Measurements from ENCODE around the gene SEMA3C. TPM values are rescaled to one million over a fixed set of nuclear protein-coding genes. Genes with fewer than 3 reads are reported as not detected.

Gene SEMA3C
- total RNA-seq, 2 donors from 2014 or later: not detected

DNA sequence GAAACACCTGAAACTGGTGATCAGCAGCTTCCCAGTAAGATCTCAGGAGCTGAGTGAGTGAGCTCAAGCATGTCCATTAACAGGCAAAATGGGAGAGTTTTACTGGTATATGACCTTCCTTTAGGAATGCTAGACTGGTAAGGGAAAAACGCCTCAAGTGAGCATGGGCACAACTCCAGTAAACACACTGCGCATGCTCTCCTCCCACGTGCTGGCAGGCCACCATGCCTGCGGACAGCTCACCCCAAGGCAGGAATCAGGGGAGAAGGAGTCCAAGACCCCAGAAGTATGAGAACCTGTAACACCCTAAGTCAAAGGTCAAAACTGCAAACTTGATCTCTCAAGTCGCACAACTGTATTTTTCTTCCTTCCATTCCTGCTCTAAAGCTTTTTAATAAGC lies 152.1 kb downstream of the SEMA3C start:
- no peak for ATAC-seq (replicated peaks)
- Mint-ChIP-seq H3K9me3 (peaks cover 3% of the 10 kb centered on the region), H3K4me1 (no peaks in the 10 kb centered on the region), H3K27ac (no peak overlapping the region), H3K36me3 (ENCODE audit: low read depth) (no peaks in the 10 kb centered on the region), H3K27me3 (no peaks in the 10 kb centered on the region), H3K4me3 (no peak overlapping the region)

DNA sequence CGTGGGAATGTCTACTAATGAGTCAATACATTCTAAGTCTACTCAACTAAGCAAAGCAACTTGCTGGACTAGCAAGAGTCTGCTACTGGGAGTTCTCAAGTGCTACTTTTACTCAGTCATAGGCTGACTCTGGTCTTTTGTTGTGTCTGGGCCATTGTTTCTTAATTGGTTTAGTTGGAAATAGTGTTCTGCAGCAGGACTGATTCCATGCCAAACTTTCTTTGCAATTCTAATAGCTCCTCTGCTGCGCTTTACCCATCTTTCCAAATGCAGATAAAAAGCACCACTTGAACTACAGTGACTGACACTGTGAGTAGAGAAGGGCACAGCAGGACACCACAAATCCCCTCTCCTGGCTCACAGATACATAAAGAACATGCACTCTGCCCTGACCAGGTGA lies 154.7 kb downstream of the SEMA3C start:
- H3K4me1 Mint-ChIP-seq: no peaks in the 10 kb centered on the region
- no peaks in the 10 kb centered on the region for H3K27me3 Mint-ChIP-seq
- H3K27ac Mint-ChIP-seq: no peak overlapping the region
- no peak overlapping the region for H3K4me3 Mint-ChIP-seq
- H3K36me3 Mint-ChIP-seq (ENCODE audit: low read depth): no peaks in the 10 kb centered on the region
- H3K9me3 Mint-ChIP-seq: peaks cover 8% of the 10 kb centered on the region
- ATAC-seq (replicated peaks): no peak

DNA sequence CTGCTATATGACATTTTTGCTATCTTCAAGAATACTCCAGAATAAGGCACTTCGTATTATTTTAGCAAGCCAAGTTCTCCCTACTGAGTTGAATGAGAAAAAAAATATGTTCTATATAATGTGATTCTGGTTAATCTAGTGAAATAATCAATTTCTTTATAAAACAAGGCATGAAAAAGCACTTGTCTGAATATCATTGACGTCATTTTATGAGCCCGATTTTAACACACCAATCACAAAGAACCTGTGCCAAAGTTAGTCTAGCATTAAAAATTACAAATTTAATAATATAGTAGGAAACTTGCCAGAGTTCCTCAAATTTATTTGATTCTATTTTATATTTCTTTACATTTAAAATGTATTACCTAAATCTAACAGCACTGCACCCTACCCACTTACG lies 155.1 kb downstream of the SEMA3C start:
- Mint-ChIP-seq H3K27me3 (no peaks in the 10 kb centered on the region), H3K9me3 (peaks cover 8% of the 10 kb centered on the region), H3K36me3 (ENCODE audit: low read depth) (no peaks in the 10 kb centered on the region), H3K4me3 (no peak overlapping the region), H3K4me1 (no peaks in the 10 kb centered on the region), H3K27ac (no peak overlapping the region)
- ATAC-seq (replicated peaks): no peak

DNA sequence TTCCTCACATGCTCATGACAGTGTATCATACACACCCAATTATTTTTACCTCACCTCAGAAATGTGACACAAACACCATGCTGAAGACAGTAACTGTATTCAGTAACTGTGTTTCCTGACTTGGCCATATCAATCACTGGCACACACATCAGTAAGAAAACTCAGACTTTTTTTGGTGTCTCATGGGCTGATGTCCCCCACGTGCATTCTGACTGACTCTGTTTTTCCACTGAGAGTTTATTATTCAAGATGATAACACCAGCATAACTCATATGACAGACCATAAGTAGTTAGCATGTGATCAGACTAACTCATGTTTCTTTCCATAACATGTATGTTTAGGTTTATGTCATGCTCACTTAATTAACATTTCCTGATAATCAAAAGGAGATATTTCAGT lies 155.6 kb downstream of the SEMA3C start:
- H3K36me3 Mint-ChIP-seq (ENCODE audit: low read depth): no peaks in the 10 kb centered on the region
- no peak for ATAC-seq (replicated peaks)

DNA sequence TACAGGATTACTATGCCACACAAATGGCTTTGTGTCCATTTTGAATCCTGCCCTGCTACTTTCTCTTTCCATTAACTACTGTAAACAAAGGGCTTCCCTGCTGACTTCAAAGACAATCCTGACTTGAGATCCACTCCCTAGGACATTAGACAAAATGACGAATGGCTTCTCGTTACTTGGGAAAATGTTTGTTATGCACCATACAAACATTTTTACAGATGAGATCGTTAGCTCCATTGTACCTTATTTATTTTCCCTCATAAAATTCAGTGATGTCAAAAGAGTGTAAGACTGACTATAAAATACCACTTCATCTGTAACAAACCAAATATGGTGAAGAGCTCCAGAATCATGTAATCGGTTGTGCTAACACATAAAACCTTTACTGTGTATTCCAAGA lies 158.6 kb downstream of the SEMA3C start:
- H3K9me3 Mint-ChIP-seq: peaks cover 21% of the 10 kb centered on the region
- H3K4me1 Mint-ChIP-seq: no peaks in the 10 kb centered on the region
- H3K4me3 Mint-ChIP-seq: no peak overlapping the region
- no peaks in the 10 kb centered on the region for H3K27me3 Mint-ChIP-seq
- no peak overlapping the region for H3K27ac Mint-ChIP-seq
- no peak for ATAC-seq (replicated peaks)
- no peaks in the 10 kb centered on the region for H3K36me3 Mint-ChIP-seq (ENCODE audit: low read depth)

More for the DNA sequence above, 155.6 kb downstream of the SEMA3C start:
- H3K27me3 Mint-ChIP-seq: no peaks in the 10 kb centered on the region
- peaks cover 8% of the 10 kb centered on the region for H3K9me3 Mint-ChIP-seq
- H3K4me3 Mint-ChIP-seq: no peak overlapping the region
- no peaks in the 10 kb centered on the region for H3K4me1 Mint-ChIP-seq
- H3K27ac Mint-ChIP-seq: no peak overlapping the region

DNA sequence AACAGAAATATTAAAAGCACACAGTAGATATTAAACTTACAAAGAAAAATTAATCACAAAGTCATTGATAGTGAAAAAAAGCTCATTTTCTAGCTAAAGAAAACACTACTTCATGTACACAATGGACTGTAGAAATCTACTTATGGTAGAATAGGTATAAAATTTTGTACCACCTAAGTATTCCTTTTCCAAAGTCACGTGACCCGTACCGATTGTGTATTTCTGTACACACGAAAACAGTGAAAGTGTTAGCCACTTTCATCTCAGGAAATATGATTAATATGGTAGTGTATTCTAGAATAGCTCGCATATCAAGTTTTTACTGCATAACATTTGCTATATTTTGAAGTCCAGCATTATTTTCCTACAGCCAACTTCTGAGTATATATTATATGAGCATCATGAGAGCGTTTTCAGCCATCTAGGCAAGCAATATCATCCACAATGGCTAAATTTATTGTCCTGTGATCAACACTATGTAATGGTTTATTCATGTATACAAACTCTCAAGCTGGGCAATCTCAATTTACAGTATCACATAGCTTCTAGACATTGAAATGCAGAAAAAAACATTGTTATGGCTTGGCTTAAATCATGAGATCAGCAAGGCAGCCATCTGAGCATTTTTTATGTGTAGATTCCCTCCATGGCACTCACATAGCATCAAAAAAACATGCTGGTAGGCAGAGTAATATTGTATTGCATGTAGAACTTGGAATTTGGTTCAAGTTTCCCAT lies 165.7 kb downstream of the SEMA3C start:
- no peak overlapping the region for H3K4me3 Mint-ChIP-seq
- H3K27ac Mint-ChIP-seq: no peak overlapping the region
- no peak for ATAC-seq (replicated peaks)

DNA sequence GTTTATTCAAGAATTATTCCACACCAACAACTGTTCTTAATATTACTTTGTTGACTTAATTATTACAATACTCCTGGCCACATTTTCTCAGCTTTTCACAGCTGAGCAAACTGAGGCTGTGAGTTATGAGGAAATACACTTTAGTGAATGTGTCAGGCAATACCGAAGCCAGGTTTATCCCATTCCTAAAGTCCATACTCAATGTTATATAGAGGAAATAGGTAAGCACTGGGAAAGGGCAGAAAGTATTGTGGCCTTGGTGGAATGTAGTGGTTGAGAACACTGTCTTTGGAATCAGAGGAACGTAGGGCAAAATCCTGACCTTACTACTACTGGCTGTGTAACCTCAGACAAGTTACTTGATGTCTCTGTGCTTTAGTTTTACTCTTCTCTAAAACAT lies 169.6 kb downstream of the SEMA3C start:
- no peak overlapping the region for H3K4me3 Mint-ChIP-seq
- no peaks in the 10 kb centered on the region for H3K4me1 Mint-ChIP-seq
- no peaks in the 10 kb centered on the region for H3K27me3 Mint-ChIP-seq
- ATAC-seq (replicated peaks): no peak
- no peak overlapping the region for H3K27ac Mint-ChIP-seq
- H3K9me3 Mint-ChIP-seq: no peaks in the 10 kb centered on the region
- no peaks in the 10 kb centered on the region for H3K36me3 Mint-ChIP-seq (ENCODE audit: low read depth)

More for the DNA sequence above, 165.7 kb downstream of the SEMA3C start:
- H3K27me3 Mint-ChIP-seq: no peaks in the 10 kb centered on the region
- H3K4me1 Mint-ChIP-seq: no peaks in the 10 kb centered on the region
- peaks cover 14% of the 10 kb centered on the region for H3K9me3 Mint-ChIP-seq
- no peaks in the 10 kb centered on the region for H3K36me3 Mint-ChIP-seq (ENCODE audit: low read depth)

DNA sequence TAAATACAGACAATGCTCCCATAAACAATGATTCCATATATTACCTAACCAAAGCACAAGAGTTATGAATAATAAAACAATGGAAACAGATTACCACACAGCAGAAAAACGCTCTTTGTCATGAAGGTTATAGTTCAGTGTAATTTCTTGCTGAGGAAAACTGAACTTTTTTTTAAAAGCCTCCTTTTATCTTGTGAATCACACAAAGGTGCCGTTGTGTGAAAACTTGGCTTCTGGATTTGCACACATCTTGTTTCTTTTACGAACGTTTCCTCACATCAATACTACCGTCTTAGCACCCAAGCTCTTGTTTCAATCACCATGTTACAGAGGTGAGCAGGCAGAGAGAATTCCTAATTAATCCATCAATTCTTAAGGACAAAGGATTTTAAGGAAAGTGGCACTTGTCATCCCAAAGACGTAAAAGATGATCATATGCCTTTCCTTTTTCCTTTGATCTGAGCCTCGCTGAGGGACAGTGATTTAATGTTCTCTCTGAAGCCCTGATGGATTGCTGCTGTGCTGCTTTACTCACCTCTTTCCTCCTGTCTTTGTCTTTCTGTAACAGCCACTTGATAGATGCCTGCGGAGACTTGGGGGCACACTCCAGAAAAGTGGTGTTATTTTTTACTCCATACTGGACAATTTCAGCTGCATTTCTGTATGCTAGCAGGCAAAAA lies 170.3 kb downstream of the SEMA3C start:
- Mint-ChIP-seq H3K27me3 (no peaks in the 10 kb centered on the region), H3K4me1 (no peaks in the 10 kb centered on the region), H3K4me3 (no peak overlapping the region), H3K27ac (no peak overlapping the region), H3K9me3 (no peaks in the 10 kb centered on the region), H3K36me3 (ENCODE audit: low read depth) (no peaks in the 10 kb centered on the region)
- no peak for ATAC-seq (replicated peaks)

DNA sequence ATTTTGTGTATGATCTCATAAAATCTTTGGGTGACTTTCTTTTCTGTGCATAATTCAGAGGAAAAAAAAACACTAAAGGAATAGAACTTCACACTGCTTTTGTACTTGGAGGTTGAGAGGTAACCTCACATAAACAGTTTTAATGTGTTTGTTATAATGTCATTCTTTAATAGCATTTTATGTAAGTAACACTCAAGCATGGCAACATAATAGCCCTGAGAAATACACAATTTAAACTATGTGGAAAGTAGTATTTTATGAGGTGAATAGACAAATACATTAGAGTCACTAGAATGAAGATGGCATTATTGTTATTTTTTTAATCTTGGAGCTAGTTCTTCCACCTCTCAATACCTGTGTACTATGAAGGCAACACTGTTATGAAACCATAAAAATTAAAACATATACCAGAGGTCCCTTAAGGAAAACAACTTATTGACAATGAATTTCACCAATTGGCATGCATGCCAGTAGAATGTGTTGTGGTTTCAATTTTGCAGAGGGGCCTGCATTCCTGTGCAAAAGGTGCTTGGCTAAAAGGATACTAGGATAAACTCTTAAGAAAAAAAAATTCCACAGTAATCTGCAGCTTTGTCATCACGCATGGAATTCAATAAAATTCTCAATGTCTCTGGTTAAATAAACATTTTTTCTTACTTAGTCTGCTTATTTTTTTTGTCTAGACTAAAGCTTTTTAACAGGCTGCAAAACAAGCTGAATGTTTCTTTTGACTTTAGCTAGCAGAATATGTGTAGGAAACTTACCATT lies 177.9 kb downstream of the SEMA3C start:
- Mint-ChIP-seq H3K4me3 (no peak overlapping the region), H3K4me1 (no peaks in the 10 kb centered on the region), H3K27me3 (no peaks in the 10 kb centered on the region), H3K9me3 (peaks cover 1% of the 10 kb centered on the region), H3K27ac (no peak overlapping the region), H3K36me3 (ENCODE audit: low read depth) (no peaks in the 10 kb centered on the region)
- no peak for ATAC-seq (replicated peaks)

DNA sequence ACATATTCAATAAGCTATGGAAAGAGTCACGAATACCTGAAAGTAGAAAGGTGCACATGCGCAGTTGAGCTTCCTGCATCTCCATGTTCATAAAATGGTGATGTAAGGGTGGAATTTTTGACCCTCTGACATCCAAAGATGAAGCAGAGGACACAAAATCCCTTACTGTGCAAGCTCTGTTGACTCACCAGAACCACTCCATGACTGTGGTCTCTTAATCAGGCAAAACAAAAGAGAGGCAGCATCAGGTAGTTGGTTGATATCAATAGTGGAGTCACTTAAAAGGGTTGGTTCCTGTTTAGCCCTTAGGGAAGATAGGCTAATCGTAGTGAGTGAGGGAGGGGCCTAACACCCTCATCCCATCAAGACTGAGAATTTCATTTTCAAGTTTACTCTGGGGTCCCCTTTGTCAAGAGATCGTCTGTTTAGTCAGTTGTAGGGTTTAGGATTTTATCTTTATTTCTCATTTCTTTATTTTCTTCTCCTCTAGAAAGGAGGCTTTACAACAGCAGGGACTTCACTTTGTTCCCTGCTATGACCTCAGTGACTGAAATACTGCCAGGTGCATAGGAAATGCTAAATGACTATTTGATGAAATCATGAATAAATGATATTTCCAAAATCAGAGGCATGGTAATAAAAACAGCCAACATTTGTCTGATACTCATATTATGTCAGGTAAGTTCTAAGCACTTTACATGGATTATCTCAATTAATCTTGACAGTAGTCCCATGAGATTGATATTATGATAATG lies 182.3 kb downstream of the SEMA3C start:
- Mint-ChIP-seq H3K4me1 (no peaks in the 10 kb centered on the region), H3K27me3 (no peaks in the 10 kb centered on the region), H3K4me3 (no peak overlapping the region), H3K27ac (no peak overlapping the region), H3K36me3 (ENCODE audit: low read depth) (no peaks in the 10 kb centered on the region), H3K9me3 (peaks cover 9% of the 10 kb centered on the region)
- ATAC-seq (replicated peaks): no peak

DNA sequence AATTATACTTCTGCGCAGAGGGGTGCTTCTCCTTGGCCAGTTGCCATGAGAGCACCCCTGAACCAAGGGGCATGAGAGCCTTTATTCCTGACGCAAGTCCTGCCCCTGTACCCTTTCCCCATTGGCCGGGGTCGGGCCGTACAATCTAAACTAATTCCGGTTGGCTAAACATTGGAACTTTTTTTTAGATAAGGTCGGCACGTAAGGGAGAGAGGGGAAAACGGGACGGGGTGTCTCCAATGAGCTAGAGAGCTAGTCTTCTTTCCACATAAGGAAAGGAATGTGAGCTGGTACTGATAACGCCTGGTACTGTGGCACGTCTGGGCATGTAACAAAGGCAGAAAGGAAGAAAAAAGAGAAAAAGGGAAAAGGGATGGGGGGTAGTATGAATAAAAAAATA lies 183.5 kb downstream of the SEMA3C start:
- ATAC-seq (replicated peaks): no peak
- no peak overlapping the region for H3K27ac Mint-ChIP-seq
- H3K27me3 Mint-ChIP-seq: no peaks in the 10 kb centered on the region
- no peaks in the 10 kb centered on the region for H3K36me3 Mint-ChIP-seq (ENCODE audit: low read depth)
- no peaks in the 10 kb centered on the region for H3K4me1 Mint-ChIP-seq
- peaks cover 9% of the 10 kb centered on the region for H3K9me3 Mint-ChIP-seq
- H3K4me3 Mint-ChIP-seq: no peak overlapping the region

DNA sequence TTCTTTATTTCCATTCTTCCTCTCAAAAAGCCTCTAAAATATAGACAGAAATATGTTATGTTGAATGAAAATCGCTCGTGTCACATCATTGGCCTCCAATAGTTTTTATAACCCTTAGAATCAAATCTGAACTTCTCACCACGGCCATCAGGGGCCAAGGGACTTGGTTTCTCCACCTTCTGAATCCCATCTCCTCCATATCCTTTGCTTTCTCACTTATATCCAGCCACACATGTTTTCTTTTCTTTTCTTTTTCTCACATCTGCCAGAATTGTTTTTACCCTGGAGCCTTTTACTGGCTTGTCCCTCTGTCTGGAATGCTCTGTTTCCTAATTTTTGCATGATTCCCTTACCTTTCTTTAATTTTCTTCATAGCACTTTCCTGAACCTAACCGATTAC lies 184.8 kb downstream of the SEMA3C start:
- Mint-ChIP-seq H3K27me3 (no peaks in the 10 kb centered on the region), H3K9me3 (peaks cover 9% of the 10 kb centered on the region), H3K4me3 (no peak overlapping the region), H3K27ac (no peak overlapping the region), H3K4me1 (no peaks in the 10 kb centered on the region), H3K36me3 (ENCODE audit: low read depth) (no peaks in the 10 kb centered on the region)
- no peak for ATAC-seq (replicated peaks)

DNA sequence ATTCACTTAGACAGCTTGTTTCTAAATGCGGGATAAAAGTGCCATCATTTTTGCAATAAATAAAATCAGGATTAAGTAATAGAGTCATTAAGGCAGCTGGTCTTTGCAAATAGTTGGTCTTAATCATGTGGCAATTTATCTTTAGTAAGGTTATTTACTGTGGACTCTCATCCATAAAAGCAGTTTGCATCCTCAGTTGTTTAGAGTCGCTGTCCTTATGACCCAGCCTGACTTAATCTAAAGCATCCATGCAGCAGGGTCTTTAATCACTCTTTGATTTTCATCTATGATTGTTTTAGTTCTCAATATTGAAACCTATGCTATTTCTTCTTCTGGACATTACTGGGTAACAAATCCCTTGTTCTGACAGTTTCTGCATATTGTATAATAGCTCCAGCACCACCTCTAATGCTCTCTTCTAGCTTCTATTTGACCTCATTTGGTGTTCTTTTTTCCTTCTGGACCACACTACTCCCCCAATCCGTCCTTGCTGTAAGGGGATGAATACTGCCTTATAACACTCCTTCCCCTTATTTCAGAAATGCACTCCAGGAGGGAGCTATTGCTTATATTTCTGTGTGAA lies 185.4 kb downstream of the SEMA3C start:
- Mint-ChIP-seq H3K27ac (no peak overlapping the region), H3K36me3 (ENCODE audit: low read depth) (no peaks in the 10 kb centered on the region), H3K9me3 (peaks cover 9% of the 10 kb centered on the region), H3K27me3 (no peaks in the 10 kb centered on the region), H3K4me3 (no peak overlapping the region), H3K4me1 (no peaks in the 10 kb centered on the region)
- no peak for ATAC-seq (replicated peaks)

DNA sequence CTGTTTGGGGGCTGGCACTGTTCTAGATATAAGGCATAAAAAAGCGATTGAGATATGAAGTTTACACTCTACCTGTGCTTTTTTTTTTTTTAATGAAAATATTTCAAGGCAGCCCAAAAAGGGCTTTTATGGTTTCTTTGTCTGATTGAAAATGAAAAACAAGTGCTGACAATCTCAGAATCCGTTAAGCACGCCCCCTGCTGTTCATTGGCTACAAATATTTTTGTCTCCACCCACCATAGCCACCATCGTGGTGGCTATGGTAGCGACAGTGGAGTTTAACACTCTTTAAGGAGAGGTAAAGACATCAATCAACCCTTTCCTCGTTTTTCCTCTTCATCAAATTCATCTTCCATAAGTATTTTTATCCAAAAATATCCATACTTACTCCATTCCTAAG lies 186.2 kb downstream of the SEMA3C start:
- ATAC-seq (replicated peaks): no peak
- Mint-ChIP-seq H3K36me3 (ENCODE audit: low read depth) (no peaks in the 10 kb centered on the region), H3K4me3 (no peak overlapping the region), H3K27me3 (no peaks in the 10 kb centered on the region), H3K27ac (no peak overlapping the region), H3K9me3 (peaks cover 9% of the 10 kb centered on the region), H3K4me1 (no peaks in the 10 kb centered on the region)
